ENCODE data around the gene CPNE6. TPM values are rescaled to one million over a fixed set of nuclear protein-coding genes. Genes with fewer than 3 reads are reported as not detected.

Gene CPNE6
- total and polyA plus RNA-seq, 2 of the 13 experiments (the other 11 are each of a cell fraction or from before 2014, with no cell fraction given), result not detected

- TF ChIP-seq ARID4A (CRISPR knock-in tag; IDR thresholded peaks at IDR 0.05; ENCODE audit: borderline replicate concordance) (peak; percentile 39; the same call in 1 of the 2 replicates), ATF7 (IDR thresholded peaks at IDR 0.05) (0 out of 2 replicates have a peak, but pooled peaks have one; percentile 24), ATF7 (CRISPR knock-in tag; IDR thresholded peaks at IDR 0.05) (no peak), POGK (CRISPR knock-in tag; conservative IDR thresholded peaks at IDR 0.05) (peak; percentile 67; the same call in 1 of the 2 replicates), MLXIP (CRISPR knock-in tag; IDR thresholded peaks at IDR 0.05; ENCODE audit: borderline replicate concordance) (no peak), SRSF9 (IDR thresholded peaks at IDR 0.05; ENCODE audit: borderline replicate concordance, insufficient read depth, low read depth, low read length, poor library complexity, severe bottlenecking) (no peak), TGIF2 (CRISPR knock-in tag; IDR thresholded peaks at IDR 0.05) (peak; percentile 43; the same call in 1 of the 2 replicates), MEF2D (CRISPR knock-in tag; IDR thresholded peaks at IDR 0.05) (no peak; the same call in 1 of the 2 replicates), MNT (IDR thresholded peaks at IDR 0.05) (peak; percentile 2; the same call in 1 of the 2 replicates), ZNF3 (CRISPR knock-in tag; IDR thresholded peaks at IDR 0.05) (peak; percentile 80), ZNF567 (CRISPR knock-in tag; IDR thresholded peaks at IDR 0.05; ENCODE audit: borderline replicate concordance) (no peak), HNRNPLL (IDR thresholded peaks at IDR 0.05; ENCODE audit: low read depth, low read length, poor library complexity, severe bottlenecking) (no peak), FOXP4 (CRISPR knock-in tag; IDR thresholded peaks at IDR 0.05) (no peak), PITX1 (CRISPR knock-in tag; IDR thresholded peaks at IDR 0.05) (peak; percentile 65), ZNF143 (CRISPR knock-in tag; IDR thresholded peaks at IDR 0.05) (no peak), ISX (CRISPR knock-in tag; conservative IDR thresholded peaks at IDR 0.05) (no peak)
Observed at GRCh38 chr14:24032727-24033418, 38.5 kb upstream of the CPNE6 start (continued).

Data from HepG2 (cell line).